Amniotic epithelial cell (primary cell): Measurements from ENCODE around the gene SERPINB11.
"Not testable (repeated sequence)": the region's sequence is repeated elsewhere in the genome, so short reads cannot be mapped to it uniquely, and the experiment has no call there.

Source experiments
- DNase-seq: peaks from one replicate; pipeline ENCODE4 v3.0.0-alpha.2; 2010; ENCODE audit warnings: low read depth

The SERPINB11 gene

DNA sequence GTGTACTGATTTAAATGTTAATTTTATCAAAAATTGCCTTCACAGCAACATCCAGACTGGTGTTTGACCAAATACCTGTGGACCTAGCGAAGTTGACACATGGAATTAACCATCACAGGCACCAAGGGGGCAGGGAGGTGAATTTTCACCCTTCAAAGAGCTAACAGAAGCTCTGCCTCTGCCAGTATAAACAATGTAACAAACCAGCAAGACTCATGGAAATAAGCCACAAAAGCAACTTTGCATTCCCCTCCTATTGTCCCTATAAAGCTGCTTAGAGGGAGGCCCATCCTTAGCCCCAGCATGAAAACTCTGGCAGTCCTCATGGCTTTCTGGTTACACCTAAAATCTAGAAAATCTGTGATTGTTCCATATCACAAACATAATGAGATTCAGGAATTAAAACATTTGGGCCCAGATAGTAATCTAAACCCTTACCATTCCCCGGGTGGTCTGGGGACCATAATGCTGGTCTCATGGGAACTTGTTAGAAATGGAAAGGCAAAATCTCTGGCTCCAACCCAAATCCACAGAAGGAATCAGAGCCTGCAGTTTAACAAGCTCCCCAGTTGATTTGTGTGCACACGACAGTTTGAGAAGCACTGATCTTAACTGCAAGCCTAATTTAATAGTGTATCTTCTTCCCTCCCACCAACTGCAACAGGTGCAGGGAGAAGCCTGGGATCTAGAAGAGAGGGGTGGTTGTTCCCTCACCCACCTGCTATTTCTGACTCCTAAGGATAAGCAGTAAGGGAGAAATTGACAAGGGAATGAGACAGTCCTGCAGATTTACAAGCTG is 23.1 kb downstream of the SERPINB11 start:
- DNase-seq, result no peak

DNA sequence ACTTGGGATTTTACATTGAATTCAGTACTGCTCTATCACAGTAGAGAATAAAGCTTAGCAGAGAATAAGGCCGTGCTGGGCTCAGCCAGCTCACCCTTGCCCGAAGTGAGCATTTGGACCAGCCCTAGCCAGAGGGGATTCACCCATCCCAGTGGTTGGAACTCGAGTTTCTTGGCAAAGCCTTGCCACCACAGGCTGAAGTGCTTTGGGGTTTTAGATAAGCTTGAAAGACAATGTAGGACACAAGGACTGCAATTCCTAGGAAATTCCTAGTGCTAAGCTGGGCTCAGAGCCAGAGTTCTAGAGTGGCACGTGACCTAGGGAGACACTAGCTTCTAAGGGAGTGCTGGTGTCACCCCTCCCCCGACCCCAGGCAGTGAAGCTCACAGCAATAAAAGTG is 28.0 kb downstream of the SERPINB11 start:
- peak; percentile 41 for DNase-seq

DNA sequence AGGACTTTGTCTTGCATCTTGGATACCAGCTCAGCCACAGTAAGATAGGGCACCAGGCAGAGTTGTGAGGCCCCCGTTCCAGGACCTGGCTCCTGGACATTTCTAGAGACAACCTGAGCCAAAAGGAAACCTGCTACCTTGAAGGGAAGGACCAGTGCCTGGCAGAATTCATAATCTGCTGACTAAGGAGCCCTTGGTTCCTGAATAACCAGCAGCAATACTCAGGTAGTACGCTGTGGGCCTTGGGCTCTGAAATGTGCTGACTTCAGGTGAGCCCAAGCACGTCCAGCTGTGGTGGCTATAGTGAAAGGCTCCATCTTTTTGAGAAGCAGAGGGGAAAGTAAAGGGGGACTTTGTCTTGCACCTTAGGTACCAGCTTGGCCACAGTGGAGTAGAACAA is 28.5 kb downstream of the SERPINB11 start:
- DNase-seq, result no peak

DNA sequence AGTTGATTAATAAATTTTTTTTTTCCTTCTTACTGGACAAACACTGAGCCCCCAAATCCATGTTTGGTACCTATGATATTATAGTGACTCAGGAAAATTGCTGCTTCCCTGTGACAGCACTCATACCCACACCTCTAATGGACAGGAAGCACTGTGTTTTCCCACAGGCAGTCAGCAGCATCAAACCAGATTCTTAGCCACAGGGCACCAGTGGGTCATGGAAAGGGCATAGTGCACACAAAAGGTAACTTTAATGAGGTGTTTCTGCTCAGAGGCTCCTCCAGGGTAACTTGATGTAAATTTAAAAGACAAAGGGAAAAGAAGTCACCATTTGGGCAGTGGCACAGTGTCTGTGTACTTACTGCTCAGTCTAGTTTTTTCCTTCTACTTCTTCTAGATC is 34.1 kb downstream of the SERPINB11 start:
- no peak for DNase-seq

DNA sequence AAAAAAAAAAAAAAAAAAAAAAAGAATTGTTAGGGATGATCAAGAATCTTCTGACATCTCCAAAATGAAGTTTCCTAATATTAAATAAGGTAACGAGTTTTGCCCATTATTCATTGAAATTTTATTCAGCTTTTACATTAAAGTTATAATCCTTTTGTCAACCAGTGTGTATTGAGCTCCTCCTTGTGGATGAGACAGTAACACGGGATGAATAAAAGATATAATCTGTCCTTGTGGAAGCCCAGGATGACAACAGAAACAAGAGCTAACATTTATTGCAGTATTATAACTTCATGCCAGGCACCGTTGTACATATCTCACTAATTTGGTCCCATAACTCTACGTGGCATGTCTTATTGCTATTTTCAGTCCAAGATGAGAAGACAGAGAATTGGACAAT is 39.0 kb downstream of the SERPINB11 start:
- peak; percentile 33 for DNase-seq

DNA sequence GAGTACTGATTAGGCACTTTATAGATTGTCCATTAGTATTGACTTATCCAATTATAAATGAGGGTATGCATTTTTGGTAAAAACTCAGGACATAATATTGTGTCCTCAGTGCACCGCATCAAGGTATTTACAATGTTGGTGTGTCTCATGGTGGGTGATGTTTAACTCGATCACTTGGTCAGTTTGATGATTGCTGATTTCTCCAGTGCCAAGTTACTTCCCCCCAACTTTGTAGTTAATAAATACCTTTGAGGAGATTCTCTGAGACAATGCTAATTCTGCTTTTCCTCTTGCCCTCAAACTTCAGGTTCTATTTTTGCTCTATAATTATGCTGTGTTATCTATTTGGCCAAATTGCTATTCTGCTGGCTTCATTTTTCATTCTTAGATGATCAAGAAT is 44.2 kb downstream of the SERPINB11 start:
- DNase-seq, result no peak

DNA sequence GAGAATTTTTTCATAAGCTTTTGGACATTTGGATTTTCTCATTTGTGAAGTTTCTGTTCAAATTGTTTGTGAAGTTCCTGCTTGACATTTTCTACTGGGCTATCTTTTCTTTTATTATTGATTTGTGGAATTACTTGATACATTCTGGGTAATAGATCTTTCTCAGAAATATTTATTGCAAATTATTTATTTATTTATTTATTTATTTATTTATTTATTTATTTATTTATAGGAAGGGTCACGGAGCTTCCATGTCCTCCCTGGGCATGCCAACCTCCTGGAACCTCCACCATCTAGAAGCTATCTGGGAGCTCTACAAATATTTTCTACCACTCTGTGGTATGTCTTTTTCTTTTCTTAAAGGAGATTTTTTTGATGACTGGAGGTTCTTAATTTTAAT is 46.7 kb downstream of the SERPINB11 start:
- no peak for DNase-seq

DNA sequence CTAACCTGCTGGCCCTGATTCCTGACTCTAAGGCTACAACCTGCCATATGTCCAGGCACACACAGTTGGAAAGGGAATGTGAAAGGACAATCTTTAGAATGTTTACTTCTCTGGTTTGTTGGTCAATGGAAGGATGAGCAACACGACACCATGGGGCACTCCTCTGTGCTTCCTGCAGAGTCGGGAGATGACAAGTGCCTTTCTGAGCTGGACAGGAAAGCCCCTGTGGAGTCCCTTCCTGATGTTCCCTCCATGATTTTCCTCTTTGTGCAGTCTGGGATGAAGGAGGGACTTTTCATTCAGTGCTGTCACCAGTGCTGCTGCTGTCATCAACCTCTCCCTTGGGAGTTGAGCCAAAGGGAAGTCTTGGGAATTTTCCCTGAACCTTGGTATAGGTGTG is 49.9 kb downstream of the SERPINB11 start:
- DNase-seq, result no peak

DNA sequence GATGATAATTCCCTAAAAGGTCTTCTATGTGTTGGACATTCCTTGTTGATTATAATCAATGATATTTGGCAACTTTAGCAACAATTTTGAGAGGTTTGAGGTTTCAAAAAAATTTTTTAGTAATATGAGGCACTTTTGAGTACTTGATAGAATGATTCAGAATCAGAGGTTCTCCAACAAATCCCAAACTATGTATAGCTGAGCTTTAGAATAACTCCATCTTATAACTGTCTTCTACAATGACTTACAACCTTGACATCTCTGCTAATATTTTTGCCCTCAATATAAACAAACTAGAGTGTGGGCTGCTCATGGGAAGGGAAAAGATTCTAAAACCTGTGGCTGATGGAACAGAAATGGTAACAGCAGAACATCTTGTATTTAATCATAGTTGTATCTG is 50.9 kb downstream of the SERPINB11 start:
- DNase-seq, result no peak

DNA sequence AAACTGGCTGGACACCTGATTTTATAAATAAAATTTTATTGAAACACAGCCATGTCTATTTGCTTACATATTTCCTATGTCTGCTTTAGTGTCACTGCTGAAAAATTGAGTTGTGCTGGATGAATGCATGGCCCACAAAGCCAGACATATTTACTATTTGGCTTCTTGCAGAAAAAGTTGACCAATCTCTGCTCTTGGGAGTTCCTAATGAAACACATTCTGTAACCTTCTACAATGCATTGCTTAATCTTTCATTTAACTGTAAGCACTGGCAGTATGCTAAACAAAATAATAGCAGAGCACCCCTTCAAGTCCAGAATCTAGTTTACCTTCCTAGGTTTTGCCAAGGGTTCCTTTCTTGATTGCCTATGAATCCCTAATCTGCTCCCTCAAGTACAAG is 54.8 kb downstream of the SERPINB11 start:
- no peak for DNase-seq

DNA sequence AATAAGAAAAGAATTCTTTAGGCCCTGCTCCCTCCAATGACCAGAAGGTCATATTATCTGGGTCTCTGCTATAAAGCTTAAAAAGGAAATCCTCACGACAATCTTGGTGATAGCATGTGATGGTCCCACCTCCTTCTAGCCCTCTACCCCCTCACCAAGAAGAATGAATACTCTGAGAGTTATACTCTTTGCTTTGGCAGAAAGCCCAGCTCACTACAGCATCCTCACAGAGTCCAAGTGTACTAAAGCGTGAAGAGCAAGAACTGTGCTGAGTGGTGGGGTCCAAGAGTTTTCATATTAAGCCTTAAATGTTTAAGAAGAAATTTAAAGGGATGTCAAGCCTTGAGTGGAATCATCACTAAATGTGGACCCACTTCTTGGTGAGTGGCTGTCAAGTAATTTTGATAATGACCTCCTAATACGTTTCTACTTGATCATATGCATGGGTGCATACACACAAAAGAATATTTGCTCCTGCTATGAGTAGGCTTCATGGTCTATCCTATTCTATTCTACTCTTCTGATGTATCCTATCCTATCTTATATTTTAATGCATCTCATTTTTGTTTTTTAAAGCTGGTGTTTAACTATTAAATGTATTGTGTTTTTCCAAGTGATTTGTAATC is 56.0 kb downstream of the SERPINB11 start:
- DNase-seq, result no peak

DNA sequence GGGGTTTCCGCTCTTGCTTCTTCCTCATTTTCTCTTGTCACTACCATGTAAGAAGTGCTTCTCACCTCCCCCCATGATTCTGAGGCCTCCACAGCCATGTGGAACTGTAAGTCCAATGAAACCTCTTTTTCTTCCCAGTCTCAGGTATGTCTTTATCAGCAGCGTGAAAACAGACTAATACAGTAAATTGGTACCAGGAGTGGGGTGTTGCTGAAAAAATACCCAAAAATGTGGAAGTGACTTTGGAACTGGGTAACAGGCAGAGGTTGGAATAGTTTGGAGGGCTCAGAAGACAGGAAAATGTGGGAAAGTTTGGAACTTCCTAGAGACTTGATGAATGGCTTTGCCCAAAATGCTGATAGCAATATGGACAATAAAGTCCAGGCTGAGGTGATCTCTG is 57.0 kb downstream of the SERPINB11 start:
- DNase-seq, result not testable (repeated sequence)

DNA sequence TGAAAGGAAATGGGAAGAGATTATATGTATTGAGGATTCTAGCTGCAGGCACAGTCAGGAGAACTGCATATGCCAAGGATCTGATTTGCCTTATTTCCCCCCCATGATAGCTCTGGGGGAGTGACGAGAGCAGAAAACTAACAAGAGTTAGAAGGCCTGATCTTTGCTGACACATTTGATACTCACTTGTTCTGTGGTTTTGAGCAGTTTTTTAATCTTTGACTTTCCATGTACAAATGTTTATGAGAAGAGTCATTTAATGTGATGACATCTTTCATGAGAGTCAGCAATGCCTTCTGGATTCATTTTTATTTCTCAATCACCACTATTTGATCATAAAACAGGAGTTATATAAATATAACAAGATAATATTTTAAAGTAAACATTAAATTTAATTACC is 59.8 kb downstream of the SERPINB11 start:
- peak; percentile 89 for DNase-seq

DNA sequence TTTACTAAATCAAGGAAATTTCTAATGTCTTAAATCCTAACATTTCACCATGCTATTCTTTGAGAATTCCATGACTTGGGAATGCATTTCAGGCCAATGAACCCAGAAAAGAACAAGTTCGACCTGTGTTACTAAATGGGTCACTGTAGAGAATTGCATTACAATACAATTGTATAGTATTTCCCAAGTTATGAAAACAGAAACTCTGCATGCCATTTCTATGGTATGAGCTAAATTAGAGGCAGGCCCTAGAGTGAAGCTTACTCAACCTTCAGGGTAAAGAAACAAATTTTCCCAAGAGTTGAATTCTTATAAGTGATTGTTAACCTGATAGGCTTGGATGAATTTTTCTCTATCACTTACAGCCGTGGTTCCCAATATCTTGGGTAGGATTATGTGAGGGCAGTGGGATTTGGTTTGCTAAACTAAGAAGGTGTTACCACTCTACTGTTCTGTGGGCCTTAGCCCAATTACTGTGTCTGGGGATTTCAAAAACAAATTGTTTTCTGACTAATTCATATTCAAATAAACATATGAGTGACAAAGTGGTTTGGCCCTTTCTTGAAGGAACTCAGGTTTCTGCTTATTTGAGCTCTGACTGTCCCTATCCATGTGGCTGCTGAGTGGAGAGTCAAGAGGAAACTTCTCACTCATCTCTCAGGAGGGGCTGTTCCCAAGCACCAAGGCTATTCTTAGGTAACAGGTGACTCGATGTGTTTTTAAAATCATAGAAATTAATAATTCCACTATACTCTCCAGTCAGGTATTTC is 61.3 kb downstream of the SERPINB11 start:
- DNase-seq, result no peak

DNA sequence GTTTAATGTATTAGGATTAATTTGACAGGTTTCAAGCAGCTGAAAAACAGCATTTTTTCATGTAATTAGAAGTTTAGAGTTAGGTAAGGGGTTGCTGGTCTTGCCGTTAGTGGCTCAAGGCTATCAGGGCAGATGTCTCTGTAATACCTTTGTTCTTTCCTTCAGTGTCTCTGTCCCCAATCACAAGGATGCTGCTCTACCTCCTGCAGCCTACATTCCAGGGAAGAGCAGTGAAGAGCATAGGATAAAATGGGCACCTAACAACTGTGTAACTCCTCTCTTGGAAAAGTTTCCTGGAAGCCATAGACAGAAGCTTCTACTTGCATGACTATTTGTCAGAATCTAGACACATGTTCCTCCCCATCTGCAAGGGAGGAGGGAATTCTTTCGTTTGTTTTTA is 63.1 kb downstream of the SERPINB11 start:
- DNase-seq, result no peak
